ENCODE measurements around the gene GPATCH8. TPM values are rescaled to one million over a fixed set of nuclear protein-coding genes. Genes with fewer than 3 reads are reported as not detected.
"Not testable (repeated sequence)": the region's sequence is repeated elsewhere in the genome, so short reads cannot be mapped to it uniquely, and the experiment has no call there.

Gene GPATCH8
- polyA plus RNA-seq, 1 donor (not counting 4 experiments of a cell fraction or from before 2014, with no cell fraction given) = 15.1 TPM

GRCh38 chr17:44374306-44375195, 128.7 kb downstream of the GPATCH8 start:
- no peak overlapping the region for H3K4me3 ChIP-seq (ENCODE audit: control insufficient read depth in 2 of 3, extremely low read depth in 1 of 3, insufficient read depth in 2 of 3, low read depth in 1 of 3, low read length in 3 of 3)
- no peaks in the 10 kb centered on the region for H3K79me2 ChIP-seq (ENCODE audit: control insufficient read depth, insufficient read depth, low read length)
- TF ChIP-seq CTCF (optimal IDR thresholded peaks at IDR 0.05 in 1 of 3, IDR thresholded peaks at IDR 0.05 in 1 of 3, conservative IDR thresholded peaks at IDR 0.05 in 1 of 3; ENCODE audit: extremely low read depth in 1 of 3, insufficient read depth in 2 of 3, low read length in 3 of 3) (no peak), EZH2 (IDR thresholded peaks at IDR 0.05; ENCODE audit: low read length) (no peak)
- FAIRE-seq (no peak), DNase-seq (ENCODE audit: low read depth, low spot score) (no peak)
- no peak overlapping the region for H2AFZ ChIP-seq (ENCODE audit: control insufficient read depth, low read length)
- H4K20me1 ChIP-seq (ENCODE audit: control insufficient read depth, extremely low read depth, insufficient read depth, low read length) = no peaks in the 10 kb centered on the region
- H3K4me1 ChIP-seq (ENCODE audit: control insufficient read depth, extremely low read depth, insufficient read depth, low read length) = no peaks in the 10 kb centered on the region
- H3K9me3 ChIP-seq (ENCODE audit: control insufficient read depth, low read depth, low read length) = no peaks in the 10 kb centered on the region
- no peak overlapping the region for H3K4me2 ChIP-seq (ENCODE audit: control insufficient read depth, extremely low read depth, insufficient read depth, low read depth, low read length)
- H3K27me3 ChIP-seq (ENCODE audit: control insufficient read depth, extremely low read depth, insufficient read depth, low read length) = no peaks in the 10 kb centered on the region
- H3K27ac ChIP-seq (ENCODE audit: control insufficient read depth, insufficient read depth, low read length) = no peak overlapping the region
- dilution Hi-C loops (cut with MboI; ENCODE audit: extremely low pct_ligation_motif_present, low sequenced_read_pairs) = no loop called here
- no peaks in the 10 kb centered on the region for H3K36me3 ChIP-seq (ENCODE audit: control insufficient read depth in 2 of 2, extremely low read depth in 1 of 2, insufficient read depth in 2 of 2, low read length in 2 of 2)
- H3K9ac ChIP-seq (ENCODE audit: control insufficient read depth, extremely low read depth, insufficient read depth, low read length) = no peak overlapping the region
- H3K9me1 ChIP-seq (ENCODE audit: control insufficient read depth, extremely low read depth, insufficient read depth, low read length) = no peaks in the 10 kb centered on the region

GRCh38 chr17:44372036-44372435, 131.2 kb downstream of the GPATCH8 start:
- Histone ChIP-seq H3K9me1 (ENCODE audit: control insufficient read depth, extremely low read depth, insufficient read depth, low read length) (no peaks in the 10 kb centered on the region), H3K4me2 (ENCODE audit: control insufficient read depth, extremely low read depth, insufficient read depth, low read depth, low read length) (no peak overlapping the region), H3K9ac (ENCODE audit: control insufficient read depth, extremely low read depth, insufficient read depth, low read length) (no peak overlapping the region), H3K4me3 (ENCODE audit: control insufficient read depth in 2 of 3, extremely low read depth in 1 of 3, insufficient read depth in 2 of 3, low read depth in 1 of 3, low read length in 3 of 3) (no peak overlapping the region), H3K79me2 (ENCODE audit: control insufficient read depth, insufficient read depth, low read length) (no peaks in the 10 kb centered on the region), H4K20me1 (ENCODE audit: control insufficient read depth, extremely low read depth, insufficient read depth, low read length) (no peaks in the 10 kb centered on the region), H3K27ac (ENCODE audit: control insufficient read depth, insufficient read depth, low read length) (no peak overlapping the region), H3K36me3 (ENCODE audit: control insufficient read depth in 2 of 2, extremely low read depth in 1 of 2, insufficient read depth in 2 of 2, low read length in 2 of 2) (no peaks in the 10 kb centered on the region), H3K9me3 (ENCODE audit: control insufficient read depth, low read depth, low read length) (no peaks in the 10 kb centered on the region), H3K27me3 (ENCODE audit: control insufficient read depth, extremely low read depth, insufficient read depth, low read length) (peaks cover 8% of the 10 kb centered on the region), H2AFZ (ENCODE audit: control insufficient read depth, low read length) (no peak overlapping the region), H3K4me1 (ENCODE audit: control insufficient read depth, extremely low read depth, insufficient read depth, low read length) (no peaks in the 10 kb centered on the region)
- FAIRE-seq (no peak), DNase-seq (ENCODE audit: low read depth, low spot score) (no peak)
- dilution Hi-C loops (cut with MboI; ENCODE audit: extremely low pct_ligation_motif_present, low sequenced_read_pairs) = no loop called here
- TF ChIP-seq CTCF (optimal IDR thresholded peaks at IDR 0.05 in 1 of 3, IDR thresholded peaks at IDR 0.05 in 1 of 3, conservative IDR thresholded peaks at IDR 0.05 in 1 of 3; ENCODE audit: extremely low read depth in 1 of 3, insufficient read depth in 2 of 3, low read length in 3 of 3) (no peak), EZH2 (IDR thresholded peaks at IDR 0.05; ENCODE audit: low read length) (no peak)

- H3K9me1 ChIP-seq (ENCODE audit: control insufficient read depth, extremely low read depth, insufficient read depth, low read length); H3K9me3 ChIP-seq (ENCODE audit: control insufficient read depth, low read depth, low read length); H4K20me1 ChIP-seq (ENCODE audit: control insufficient read depth, extremely low read depth, insufficient read depth, low read length); H3K79me2 ChIP-seq (ENCODE audit: control insufficient read depth, insufficient read depth, low read length); H3K36me3 ChIP-seq (ENCODE audit: control insufficient read depth in 2 of 2, extremely low read depth in 1 of 2, insufficient read depth in 2 of 2, low read length in 2 of 2); H3K4me1 ChIP-seq (ENCODE audit: control insufficient read depth, extremely low read depth, insufficient read depth, low read length); dilution Hi-C loops (cut with MboI; ENCODE audit: extremely low pct_ligation_motif_present, low sequenced_read_pairs); H3K4me3 ChIP-seq (ENCODE audit: control insufficient read depth in 2 of 3, extremely low read depth in 1 of 3, insufficient read depth in 2 of 3, low read depth in 1 of 3, low read length in 3 of 3); H3K27ac ChIP-seq (ENCODE audit: control insufficient read depth, insufficient read depth, low read length); H3K9ac ChIP-seq (ENCODE audit: control insufficient read depth, extremely low read depth, insufficient read depth, low read length); H2AFZ ChIP-seq (ENCODE audit: control insufficient read depth, low read length); DNase-seq (ENCODE audit: low read depth, low spot score); FAIRE-seq; H3K4me2 ChIP-seq (ENCODE audit: control insufficient read depth, extremely low read depth, insufficient read depth, low read depth, low read length): not testable (repeated sequence)
- peaks cover 24% of the 10 kb centered on the region for H3K27me3 ChIP-seq (ENCODE audit: control insufficient read depth, extremely low read depth, insufficient read depth, low read length)
Measured at GRCh38 chr17:44369414-44370023, 133.7 kb downstream of the GPATCH8 start.

Measured in keratinocyte (primary cell).